ENCODE measurements around the gene RHBDD1.

The RHBDD1 gene

DNA sequence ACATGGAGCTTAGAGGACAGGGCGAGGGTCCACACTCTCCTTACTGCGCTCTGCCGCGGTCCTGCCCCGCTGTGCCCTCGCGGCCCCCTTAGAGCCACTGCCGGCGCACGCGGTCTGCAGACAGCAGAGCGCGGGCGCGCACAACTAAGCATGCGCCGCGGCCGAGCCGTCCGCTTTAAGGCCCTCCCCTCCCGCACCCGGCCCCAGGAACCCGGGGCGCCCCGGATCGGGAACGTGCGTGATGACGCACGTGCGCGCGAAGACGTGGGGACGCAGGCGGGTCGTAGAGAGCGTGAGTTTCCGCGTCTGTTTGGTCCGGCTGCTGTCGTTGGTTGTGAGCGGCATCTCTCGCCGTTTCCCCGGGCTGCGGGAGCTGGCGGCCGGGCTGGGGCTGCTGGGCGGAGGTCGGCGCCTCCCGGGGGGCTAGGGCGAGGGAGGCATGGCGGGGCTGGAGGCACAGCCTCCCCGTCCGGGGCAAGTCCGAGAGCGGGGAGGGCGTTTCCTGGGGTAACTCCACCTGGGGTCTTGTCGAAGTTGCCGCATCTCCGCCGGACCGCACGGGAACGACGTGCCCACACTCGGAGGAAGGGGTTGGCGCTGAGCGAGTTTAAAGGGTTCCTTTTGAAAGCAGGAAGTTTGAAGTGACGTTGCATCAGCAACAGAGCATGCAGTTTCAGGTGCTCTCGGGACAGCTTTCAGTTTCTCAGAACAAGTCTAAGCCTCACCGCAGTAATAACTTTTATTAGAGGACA is at the start of gene RHBDD1:
Gene RHBDD1 (plus strand): TSS at position 259 of the 752 bp plus-strand sequence. CDS start 28,640 bp downstream, outside the sequence.
- DNase-seq, result peak; percentile 95

DNA sequence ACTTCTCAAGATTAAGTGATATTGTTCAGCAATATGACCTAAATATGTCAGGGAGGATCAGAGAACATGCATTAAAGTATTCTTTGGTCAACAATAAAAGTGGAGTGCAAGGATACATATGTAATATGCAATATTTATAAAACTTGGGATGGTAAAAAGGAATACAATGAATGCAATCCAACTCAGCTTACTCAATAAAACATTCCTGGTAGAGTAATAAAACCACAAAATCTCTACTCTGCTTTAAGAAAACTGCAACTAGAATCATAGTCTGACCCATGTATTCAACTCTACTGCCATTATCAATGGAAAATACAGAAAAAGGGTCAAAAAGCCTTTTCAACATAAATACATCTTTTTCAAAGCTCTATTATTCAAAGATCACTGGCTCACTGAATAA is 47.8 kb upstream of the RHBDD1 start:
- no peak for DNase-seq

DNA sequence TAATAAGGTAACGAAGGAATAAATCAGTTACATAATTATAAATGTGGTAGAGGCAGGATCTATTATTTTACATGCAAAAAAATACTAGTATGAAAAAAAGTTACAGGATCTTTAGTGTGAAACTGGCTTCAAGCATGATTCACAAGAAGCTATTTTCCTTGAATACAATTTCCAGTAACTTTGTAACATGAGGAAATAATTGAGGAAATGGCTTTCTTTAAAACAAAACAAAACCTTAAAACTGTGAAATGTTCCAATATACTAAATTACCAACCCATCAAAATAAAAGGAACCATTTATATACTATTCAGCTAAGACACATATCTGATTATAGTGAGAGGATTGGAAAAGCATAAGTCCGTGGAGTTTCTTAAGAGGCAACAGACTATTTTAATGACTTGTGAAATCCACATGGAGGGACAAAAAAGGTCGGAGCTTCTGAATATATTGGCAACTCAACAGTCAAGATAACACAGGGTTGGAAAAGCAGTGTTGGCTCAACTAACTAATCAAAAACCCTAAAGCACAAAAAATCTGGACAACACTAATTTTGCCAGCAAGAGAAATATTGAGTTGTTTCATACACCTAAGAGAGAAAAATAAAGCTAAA is 46.9 kb upstream of the RHBDD1 start:
- no peak for DNase-seq

- DNase-seq, result no peak
These were observed 45.8 kb upstream of the RHBDD1 start for GRCh38 chr2:226790011-226790410.

DNA sequence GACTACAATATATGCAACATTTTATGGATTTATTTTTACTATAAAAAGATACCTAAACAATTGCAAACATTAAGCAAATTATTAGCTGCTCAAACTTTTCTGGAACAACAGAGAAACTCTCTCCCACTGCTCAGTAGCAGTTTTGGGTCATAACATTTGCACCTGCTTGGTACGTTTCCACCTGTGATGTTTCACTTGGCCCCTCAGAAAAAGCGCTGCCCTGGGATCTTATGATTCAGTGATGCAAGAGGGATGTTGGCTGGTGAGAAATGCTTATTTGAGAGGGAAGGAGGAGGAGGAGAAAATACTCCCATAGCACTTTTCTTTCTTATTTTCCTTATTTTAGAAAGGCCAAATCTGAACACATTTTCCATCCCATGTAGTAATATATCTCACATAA is 45.4 kb upstream of the RHBDD1 start:
- no peak for DNase-seq

GRCh38 chr2:226791056-226791486 is 44.8 kb upstream of the RHBDD1 start:
- DNase-seq, result peak; percentile 58

DNA sequence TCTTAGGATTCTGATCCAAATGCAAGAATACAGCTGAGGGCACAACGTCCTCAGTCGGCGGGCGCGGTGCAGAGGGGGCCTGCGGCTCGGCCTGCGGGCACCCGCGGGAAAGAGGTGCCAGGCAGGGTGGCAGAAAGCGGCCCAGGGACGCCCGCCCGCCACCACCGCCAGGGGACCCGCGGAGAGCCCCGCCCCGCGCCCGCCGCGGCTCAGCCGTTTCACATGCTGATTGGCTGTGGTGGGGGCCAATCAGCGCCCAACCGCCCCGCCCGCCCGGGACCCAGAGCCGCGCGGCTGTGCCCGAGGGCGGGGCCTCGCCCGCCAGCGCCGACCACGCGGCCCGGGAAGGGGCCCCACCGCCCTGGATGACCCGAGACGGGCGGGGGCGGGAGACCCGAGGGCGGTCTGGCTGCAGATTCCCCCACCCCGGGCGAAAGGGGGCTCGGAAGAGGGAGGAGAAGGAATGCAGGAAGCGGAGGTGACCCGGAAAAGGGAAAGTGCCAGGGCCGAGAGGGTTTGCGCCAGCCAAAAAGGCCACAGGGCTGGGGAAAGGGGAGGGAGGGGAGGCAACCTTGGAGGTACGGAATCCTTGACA is 44.3 kb upstream of the RHBDD1 start:
- DNase-seq, result peak; percentile 89

- no peak for DNase-seq
These were observed 43.5 kb upstream of the RHBDD1 start for GRCh38 chr2:226792155-226792881.

GRCh38 chr2:226793646-226794045 is 42.2 kb upstream of the RHBDD1 start:
- DNase-seq, result no peak

GRCh38 chr2:226794196-226794661 is 41.6 kb upstream of the RHBDD1 start:
- peak; percentile 45 for DNase-seq

GRCh38 chr2:226794751-226795171 is 41.1 kb upstream of the RHBDD1 start:
- peak; percentile 80 for DNase-seq

GRCh38 chr2:226795281-226796011 is 40.4 kb upstream of the RHBDD1 start:
- peak; percentile 61 for DNase-seq

DNA sequence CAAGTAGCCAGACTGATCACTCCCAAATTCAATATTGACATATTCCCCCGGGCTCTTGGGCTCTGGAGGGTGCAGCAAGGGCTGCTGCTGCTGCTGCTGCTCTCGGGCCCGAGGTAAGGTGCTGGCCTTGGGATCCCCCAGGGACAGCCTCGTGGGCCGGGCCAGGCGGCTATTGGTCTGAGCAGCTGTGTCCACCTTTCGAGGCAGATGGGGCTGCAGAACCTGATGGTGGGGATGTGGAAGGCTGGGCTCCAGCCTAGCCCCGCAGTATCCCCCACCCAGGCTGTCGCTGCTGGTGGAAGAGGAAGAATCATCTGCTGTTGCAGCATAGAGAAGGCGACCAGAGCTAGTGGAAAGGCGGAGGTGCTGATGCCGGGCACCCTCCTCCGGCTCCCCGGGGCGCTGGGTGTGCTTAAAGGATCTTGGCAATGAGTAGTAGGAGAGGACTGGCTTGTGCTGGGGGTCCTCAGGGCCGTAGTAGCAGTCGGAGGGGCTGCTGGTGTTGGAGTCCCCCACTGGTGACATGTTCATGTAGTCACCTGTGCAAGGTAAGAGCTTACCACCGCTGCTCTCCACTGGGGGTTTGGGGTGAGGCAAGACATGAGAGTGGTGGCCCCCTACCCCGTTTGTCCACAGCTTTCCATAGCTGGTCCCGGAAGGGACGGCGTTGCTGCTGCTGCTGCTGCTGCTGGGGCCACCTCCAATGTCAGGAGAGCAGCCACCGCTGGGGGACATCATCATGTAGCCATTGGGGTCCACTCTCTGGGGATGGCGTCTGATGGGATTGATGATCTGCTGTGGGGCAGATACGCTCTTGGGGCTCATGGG is 39.6 kb upstream of the RHBDD1 start:
- DNase-seq, result peak; percentile 27

- DNase-seq, result peak; percentile 66
These were observed 39.0 kb upstream of the RHBDD1 start for GRCh38 chr2:226796840-226797288.

DNA sequence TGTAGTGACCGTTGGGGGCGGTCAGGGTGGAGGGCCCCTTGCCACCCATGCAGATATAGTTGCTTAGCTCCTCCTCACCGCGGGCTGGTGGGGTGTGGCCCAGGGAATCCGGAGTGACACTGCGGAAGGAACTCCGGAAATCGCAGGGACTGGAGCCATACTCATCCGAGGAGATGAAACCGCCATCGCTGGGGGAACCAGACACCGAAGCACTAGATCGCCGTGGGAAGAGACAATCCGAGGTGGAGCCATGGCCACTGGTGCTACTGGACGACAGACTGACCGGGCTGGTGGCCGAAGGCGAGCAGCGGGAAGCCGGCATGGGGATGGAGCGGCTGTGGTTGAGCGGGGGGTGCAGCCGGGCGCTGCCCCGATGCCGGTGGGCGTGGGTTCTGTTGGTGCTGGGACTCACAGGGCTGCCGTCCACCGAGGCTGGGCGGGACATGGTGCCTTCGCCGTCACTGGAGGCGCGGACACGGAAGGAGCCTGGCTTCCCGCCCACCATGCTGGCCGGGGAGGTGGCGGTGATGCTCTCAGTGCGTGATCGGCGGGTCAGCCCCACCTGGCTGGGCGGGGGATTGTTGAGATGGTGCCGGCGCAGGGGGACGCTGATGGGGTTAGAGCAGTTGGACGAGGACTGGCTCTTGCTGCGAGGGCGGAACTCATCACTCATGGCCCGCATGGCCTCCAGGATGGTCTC is 38.4 kb upstream of the RHBDD1 start:
- peak; percentile 41 for DNase-seq

DNA sequence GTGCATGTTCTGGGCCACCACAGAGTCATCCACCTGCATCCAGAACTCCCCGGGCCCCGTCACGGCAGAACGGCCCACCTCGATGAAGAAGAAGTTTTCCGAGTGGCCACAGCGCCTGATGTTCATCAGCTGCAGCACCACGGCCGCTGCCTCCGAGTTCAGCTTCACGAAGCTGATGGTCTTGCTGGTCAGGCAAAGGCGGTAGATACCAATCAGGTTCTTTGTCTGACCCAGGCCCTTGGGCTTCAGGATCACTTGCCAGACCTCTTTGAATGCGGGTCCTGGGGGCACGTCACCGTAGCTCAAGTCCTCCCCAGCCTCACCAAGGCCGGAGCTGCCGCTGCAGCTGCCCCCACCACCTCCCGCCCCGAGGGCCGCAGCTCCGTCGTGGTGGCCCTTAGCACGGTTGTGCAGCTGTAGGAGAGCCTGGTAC is 37.8 kb upstream of the RHBDD1 start:
- DNase-seq, result no peak

DNA sequence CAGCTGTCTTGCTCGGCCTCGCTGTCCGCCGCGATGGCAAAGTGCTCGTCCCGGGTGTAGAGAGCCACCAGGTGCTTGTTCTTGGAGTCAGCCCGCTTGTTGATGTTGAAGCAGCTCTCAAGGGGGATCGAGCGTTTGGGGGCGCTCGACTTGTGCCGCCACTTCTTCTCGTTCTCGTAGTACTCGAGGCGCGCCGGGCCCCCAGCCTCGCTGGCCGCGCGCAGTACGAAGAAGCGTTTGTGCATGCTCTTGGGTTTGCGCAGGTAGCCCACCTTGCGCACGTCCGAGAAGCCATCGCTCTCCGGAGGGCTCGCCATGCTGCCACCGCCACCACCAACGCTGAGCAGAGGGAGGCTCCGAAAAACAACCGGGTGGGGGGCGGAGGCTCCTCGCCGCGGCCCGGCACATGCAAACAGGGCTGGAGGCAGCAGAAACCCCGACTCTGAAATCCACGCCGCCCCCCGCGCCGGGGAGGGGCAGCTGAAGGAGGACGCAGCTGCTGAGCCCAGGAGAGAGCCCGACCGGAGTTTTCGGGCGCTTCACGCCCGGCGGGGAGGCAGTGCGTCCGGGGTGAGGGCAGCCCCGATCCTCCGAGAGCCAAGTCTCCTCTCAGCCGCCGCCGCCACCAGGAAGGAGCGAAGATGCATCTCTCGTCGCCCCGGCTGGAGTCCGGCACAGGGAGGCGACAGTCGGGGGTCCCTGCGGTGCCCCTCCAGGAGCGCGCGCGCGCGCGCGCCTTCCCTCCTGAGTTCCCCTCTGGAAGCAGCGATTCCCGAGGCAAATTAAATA is 37.2 kb upstream of the RHBDD1 start:
- peak; percentile 68 for DNase-seq

GRCh38 chr2:226799211-226799975 is 36.5 kb upstream of the RHBDD1 start, which contains the start of gene IRS1:
Gene IRS1 (minus strand): TSS chr2:226799820. CDS start chr2:226798738, 1,082 bp downstream.
- peak; percentile 83 for DNase-seq
